OCI-LY1 (cell line): ENCODE results near the gene SLX4.

ENCODE experiments used
- CTCF ChIP-seq: fragments of 200-600 bp; sonication (generic), shearing (Covaris generic); IDR thresholded peaks from 2 replicates; pipeline ENCODE4 v1.5.1; 2017; ENCODE audit warnings: mild to moderate bottlenecking, antibody characterized with exemption, low read length, moderate library complexity, mixed read lengths
- EZH2 ChIP-seq: fragments of 200-600 bp; sonication (generic), shearing (Covaris generic); IDR thresholded peaks from 2 replicates; pipeline ENCODE4 v1.8.0; 2017; ENCODE audit warnings: borderline replicate concordance, mixed run types, mild to moderate bottlenecking, antibody characterized with exemption, low read length, moderate library complexity, mixed read lengths

- TF ChIP-seq CTCF (no peak), EZH2 (no peak)
Observed at GRCh38 chr16:3589991-3590701, 21.3 kb downstream of the SLX4 start.
